Heart right ventricle (tissue), 16 donors: ENCODE measurements around the gene NDUFA11. TPM values are rescaled to one million over a fixed set of nuclear protein-coding genes. Genes with fewer than 3 reads are reported as not detected.

Experiments
- ATAC-seq, 8 donors: fragments of 200-7000 bp; cut with Tn5 transposase; one replicate each; pipeline ENCODE4 v1.9.1; 2020; ENCODE audit warnings: mild to moderate bottlenecking in 8 of 8, moderate library complexity in 8 of 8, moderate number of reproducible peaks in 1 of 8
- DNase-seq, 2 donors: peaks; one replicate each; pipeline ENCODE4 v3.0.0-alpha.2; 2020
- H3K27ac ChIP-seq, 10 donors: fragments of 200-600 bp; sonication (generic) in 2 of 10; one replicate each; pipeline versions ENCODE4 v1.5.0 to v1.8.0; 2020 to 2022; ENCODE audit warnings: mild to moderate bottlenecking in 3 of 10
- H3K27me3 ChIP-seq, 7 donors: fragments of 200-600 bp; one replicate each; pipeline ENCODE4 v1.8.0; 2021 to 2022; ENCODE audit warnings: mild to moderate bottlenecking in 2 of 7
- H3K36me3 ChIP-seq, 9 donors: fragments of 200-600 bp; sonication (generic) in 1 of 9; one replicate each; pipeline versions ENCODE4 v1.5.0 to v1.8.0; 2020 to 2022; ENCODE audit warnings: mild to moderate bottlenecking in 2 of 9
- H3K4me1 ChIP-seq, 9 donors: fragments of 200-600 bp; sonication (generic) in 1 of 9; one replicate each; pipeline versions ENCODE4 v1.5.0 to v1.8.0; 2020 to 2022; ENCODE audit warnings: mild to moderate bottlenecking in 4 of 9
- H3K4me3 ChIP-seq, 10 donors: fragments of 200-600 bp; sonication (generic) in 2 of 10; one replicate each; pipeline versions ENCODE4 v1.5.0 to v1.8.0; 2020 to 2022; ENCODE audit warnings: mild to moderate bottlenecking in 7 of 10, moderate library complexity in 2 of 10
- H3K9me3 ChIP-seq, 11 donors: fragments of 200-600 bp in 10 of 11; sonication (generic) in 2 of 11; one replicate each; pipeline versions ENCODE4 v1.5.0 to v1.8.0; 2013 to 2022; ENCODE audit warnings: mild to moderate bottlenecking in 2 of 11, control low read depth in 1 of 11, moderate library complexity in 1 of 11
- CTCF ChIP-seq, 9 donors: fragments of 200-600 bp; sonication (generic) in 2 of 9; IDR thresholded peaks; one replicate each; pipeline versions ENCODE4 v1.5.0 to v1.8.0; 2021 to 2022; ENCODE audit warnings: antibody characterized with exemption in 9 of 9, mild to moderate bottlenecking in 5 of 9, moderate library complexity in 1 of 9
- WGBS, 2 donors: extraction: QIAGEN DNeasy Blood & Tissue Kit; methylation state at CpG; one replicate each; pipeline ENCODE4 v1.1.7; 2013; ENCODE audit warnings: inconsistent platforms in 1 of 2; 5-methylcytosine and 5-hydroxymethylcytosine counted together
- intact Hi-C, 10 donors: fragments of 100-400 bp; cut with DNase I; formaldehyde crosslinking; loops; one replicate each; pipeline versions ENCODE4 v1.11.1 to v1.14.2; 2022
- polyA plus RNA-seq, 2 donors: library from polyadenylated mRNA; stranded (reverse); fragments of 200-250 nt; gene quantifications; one replicate each; pipeline ENCODE4 v1.2.3, GENCODE V29; 2013
- total RNA-seq, 10 donors: library from RNA; stranded (reverse); fragmentation: NEBNext Ultra II Directional in 3 of 10; extraction: Animal tissue kit (Norgen Biotek cat#: 25700) in 3 of 10; gene quantifications; one replicate each; pipeline versions ENCODE4 v1.2.1 to v1.2.4, GENCODE V29; 2021 to 2023
- donor health status: Arrhythmogenic right ventricular cardiomyopathy.
- donor health status: ischemic (EF 13 %, LVEDD 7.1; RV severe dilation, severe dysfunction).
- donor health status: healthy with polysubstance abuse.
- donor health status: DM: no; HTN: yes; CAD: no.
- donor health status: DM: no; HTN: no; CAD: no.
- donor health status: ischemic (EF 25% LVEDD 6.9; RV normal size, moderate dysfunction).
- donor health status: ischemic (EF 25% LVEDD 5.7; RV mildly dilated, moderate dysfunction).
- donor health status: healthy.
- donor health status: DM: yes; HTN: yes; CAD: no.
- donor health status: Ischemic cardiomyopathy.
- donor health status: ischemic (EF 35%, LVEDD 5.7; RV mildly dilated, moderate dysfunction).
- donor health status: nonischemic (EF 11% LVEDD 7.7; RV severe dilation, severe dysfunction).
- donor health status: DM: yes; HTN: yes; CAD: no.
- donor health status: PGD.
- donor health status: ischemic (EF 29% LVEDD 5.4; RV normal size, mild dysfunction).
- donor health status: nonischemic (EF 23%, LVEDD 6.1; RV moderate dilation, normal function).

The NDUFA11 gene
- total and polyA plus RNA-seq, 12 donors = 451 to 1,143 (median 521) TPM

GRCh38 chr19:5900976-5901375, 2.6 kb downstream of the NDUFA11 start:
- no peak for TF ChIP-seq CTCF (IDR thresholded peaks at IDR 0.05)
- no peaks in the 10 kb centered on the region for H3K9me3 ChIP-seq
- intact Hi-C loops = loop anchor here in 3 of 10 donors (5.0 kb wide), 1 partner anchor 76 kb away; the partner anchor contains the start of gene RANBP3 (in 3 of the 3)
- DNase-seq = no peak
- WGBS, 2 donors = 86 to 87% methylated on average over 8 of the region's 8 CpGs
- peaks cover 0 to 40% (median 9%) of the 10 kb centered on the region in 9 donors for H3K36me3 ChIP-seq
- peaks cover 12 to 51% (median 33%) of the 10 kb centered on the region in 9 donors for H3K4me1 ChIP-seq
- no peak overlapping the region for H3K4me3 ChIP-seq
- no peaks in the 10 kb centered on the region for H3K27me3 ChIP-seq
- no peak overlapping the region for H3K27ac ChIP-seq
- no peak for ATAC-seq

- 85 to 90% methylated on average over 13 of the region's 13 CpGs for WGBS, 2 donors
- Histone ChIP-seq H3K4me1 (peaks cover 4 to 51% (median 29%) of the 10 kb centered on the region in 9 donors), H3K9me3 (no peaks in the 10 kb centered on the region), H3K27me3 (no peaks in the 10 kb centered on the region), H3K4me3 (no peak overlapping the region), H3K27ac (no peak overlapping the region), H3K36me3 (peaks cover 0 to 50% (median 16%) of the 10 kb centered on the region in 9 donors)
- no peak for ATAC-seq
- DNase-seq = no peak
- intact Hi-C loops = loop anchor here in 5 of 10 donors (5.0 to 10.0 kb wide), 3 partner anchors 72 to 95 kb away; partner anchors contain the start of genes RANBP3 (in 3 of the 5) and NRTN (in 1 of the 5)
- TF ChIP-seq CTCF (IDR thresholded peaks at IDR 0.05) = no peak
These were observed 3.7 kb downstream of the NDUFA11 start for GRCh38 chr19:5899728-5900526.

- H3K4me1 ChIP-seq = peaks cover 5 to 68% (median 40%) of the 10 kb centered on the region in 9 donors
- peaks cover 0 to 6% (median 0%) of the 10 kb centered on the region in 7 donors for H3K27me3 ChIP-seq
- no peaks in the 10 kb centered on the region for H3K9me3 ChIP-seq
- intact Hi-C loops = loop anchor here in 2 of 10 donors (5.0 to 10.0 kb wide), 2 partner anchors 75 to 93 kb away; partner anchors contain the start of gene NRTN (in 1 of the 2)
- H3K4me3 ChIP-seq = no peak overlapping the region
- DNase-seq (no peak), ATAC-seq (no peak)
- peak overlapping the region in 1 of 10 donors; percentile 30 for H3K27ac ChIP-seq
- H3K36me3 ChIP-seq = peaks cover 0 to 57% (median 16%) of the 10 kb centered on the region in 9 donors
- WGBS, 2 donors = 89 to 92% methylated on average over 30 of the region's 30 CpGs
- no peak for TF ChIP-seq CTCF (IDR thresholded peaks at IDR 0.05)
These were observed 6.2 kb downstream of the NDUFA11 start for GRCh38 chr19:5897189-5897969.
